Measurements from ENCODE around the gene BAAT. TPM values are rescaled to one million over a fixed set of nuclear protein-coding genes. Genes with fewer than 3 reads are reported as not detected.

Gene BAAT
- total RNA-seq, 1 experiment from 2014 or later: 0.08 TPM

GRCh38 chr9:101417389-101417788 lies 32.6 kb upstream of the BAAT start:
- CTCF ChIA-PET: no interaction called here

GRCh38 chr9:101415578-101415977 lies 30.8 kb upstream of the BAAT start:
- peaks cover 4% of the 10 kb centered on the region; the same call in 1 of the 2 replicates for H3K9me3 ChIP-seq (ENCODE audit: control insufficient read depth, insufficient read depth, low read depth, low read length)
- ChIA-PET POLR2A (no interaction called here), CTCF (no interaction called here)
- no peak for TF ChIP-seq CTCF (IDR thresholded peaks at IDR 0.05)
- no TSS peak for BruUV-seq (replicated peaks)
- intact Hi-C loops (cut with micrococcal nuclease; ENCODE audit: unreplicated experiment): no loop called here
- DNase-seq (ENCODE audit: low read depth, low spot score) (no peak), ATAC-seq (no peak)
- in situ Hi-C loops (cut with HindIII; ENCODE audit: low pct_unique_long_range_greater_than_20kb, low sequenced_read_pairs): no loop called here
- no peak overlapping the region for H3K4me3 ChIP-seq (ENCODE audit: low read depth in 2 of 2, low read length in 2 of 2)
- H3K27ac ChIP-seq (ENCODE audit: low read length): no peak overlapping the region
- H3K4me1 ChIP-seq (ENCODE audit: control insufficient read depth, insufficient read depth, low read length): no peaks in the 10 kb centered on the region
- peaks cover 13% of the 10 kb centered on the region for H3K27me3 ChIP-seq (ENCODE audit: control insufficient read depth, insufficient read depth, low read length)
- H3K36me3 ChIP-seq (ENCODE audit: control insufficient read depth, insufficient read depth, low read length): no peaks in the 10 kb centered on the region

More at GRCh38 chr9:101417389-101417788, 32.6 kb upstream of the BAAT start:
- Histone ChIP-seq H3K9me3 (ENCODE audit: control insufficient read depth, insufficient read depth, low read depth, low read length) (peaks cover 4% of the 10 kb centered on the region; the same call in 1 of the 2 replicates), H3K27me3 (ENCODE audit: control insufficient read depth, insufficient read depth, low read length) (peaks cover 13% of the 10 kb centered on the region), H3K36me3 (ENCODE audit: control insufficient read depth, insufficient read depth, low read length) (no peaks in the 10 kb centered on the region), H3K27ac (ENCODE audit: low read length) (no peak overlapping the region), H3K4me3 (ENCODE audit: low read depth in 2 of 2, low read length in 2 of 2) (no peak overlapping the region), H3K4me1 (ENCODE audit: control insufficient read depth, insufficient read depth, low read length) (no peaks in the 10 kb centered on the region)
- no peak for DNase-seq (ENCODE audit: low read depth, low spot score)
- no TSS peak for BruUV-seq (replicated peaks)
- TF ChIP-seq POLR2AphosphoS5 (IDR thresholded peaks at IDR 0.05; ENCODE audit: low read depth, low read length) (no peak), CTCF (IDR thresholded peaks at IDR 0.05) (no peak), SIN3A (IDR thresholded peaks at IDR 0.05; ENCODE audit: borderline replicate concordance, insufficient read depth, low read depth, low read length) (no peak), REST (IDR thresholded peaks at IDR 0.05; ENCODE audit: insufficient read depth in 1 of 2, low read depth in 2 of 2, low read length in 1 of 2) (no peak), TCF7L2 (IDR thresholded peaks at IDR 0.05; ENCODE audit: low read depth, low read length) (no peak)
- POLR2A ChIA-PET: no interaction called here
- in situ Hi-C loops (cut with HindIII; ENCODE audit: low pct_unique_long_range_greater_than_20kb, low sequenced_read_pairs) (no loop called here), intact Hi-C loops (cut with micrococcal nuclease; ENCODE audit: unreplicated experiment) (no loop called here)
- no peak for ATAC-seq

- H3K27me3 ChIP-seq (ENCODE audit: control insufficient read depth, insufficient read depth, low read length): peaks cover 8% of the 10 kb centered on the region; the same call in 1 of the 2 replicates
- DNase-seq (ENCODE audit: low read depth, low spot score) (no peak), ATAC-seq (no peak)
- BruUV-seq (replicated peaks): no TSS peak
- no peak for TF ChIP-seq REST (IDR thresholded peaks at IDR 0.05; ENCODE audit: insufficient read depth in 1 of 2, low read depth in 2 of 2, low read length in 1 of 2)
- no peak for TF ChIP-seq SIN3A (IDR thresholded peaks at IDR 0.05; ENCODE audit: borderline replicate concordance, insufficient read depth, low read depth, low read length)
- no peak for TF ChIP-seq CTCF (IDR thresholded peaks at IDR 0.05)
- no peak for TF ChIP-seq POLR2AphosphoS5 (IDR thresholded peaks at IDR 0.05; ENCODE audit: low read depth, low read length)
- no peak for TF ChIP-seq TCF7L2 (IDR thresholded peaks at IDR 0.05; ENCODE audit: low read depth, low read length)
- H3K27ac ChIP-seq (ENCODE audit: low read length): no peak overlapping the region
- H3K9me3 ChIP-seq (ENCODE audit: control insufficient read depth, insufficient read depth, low read depth, low read length): peaks cover 9% of the 10 kb centered on the region; the same call in 1 of the 2 replicates
- intact Hi-C loops (cut with micrococcal nuclease; ENCODE audit: unreplicated experiment) (no loop called here), in situ Hi-C loops (cut with HindIII; ENCODE audit: low pct_unique_long_range_greater_than_20kb, low sequenced_read_pairs) (no loop called here)
- H3K4me3 ChIP-seq (ENCODE audit: low read depth in 2 of 2, low read length in 2 of 2): no peak overlapping the region
- no peaks in the 10 kb centered on the region for H3K36me3 ChIP-seq (ENCODE audit: control insufficient read depth, insufficient read depth, low read length)
- H3K4me1 ChIP-seq (ENCODE audit: control insufficient read depth, insufficient read depth, low read length): no peaks in the 10 kb centered on the region
- ChIA-PET CTCF (no interaction called here), POLR2A (no interaction called here)
Observed at GRCh38 chr9:101414839-101415238, 30.0 kb upstream of the BAAT start.
